Measurements from ENCODE around the gene FLVCR2.

The FLVCR2 gene

DNA sequence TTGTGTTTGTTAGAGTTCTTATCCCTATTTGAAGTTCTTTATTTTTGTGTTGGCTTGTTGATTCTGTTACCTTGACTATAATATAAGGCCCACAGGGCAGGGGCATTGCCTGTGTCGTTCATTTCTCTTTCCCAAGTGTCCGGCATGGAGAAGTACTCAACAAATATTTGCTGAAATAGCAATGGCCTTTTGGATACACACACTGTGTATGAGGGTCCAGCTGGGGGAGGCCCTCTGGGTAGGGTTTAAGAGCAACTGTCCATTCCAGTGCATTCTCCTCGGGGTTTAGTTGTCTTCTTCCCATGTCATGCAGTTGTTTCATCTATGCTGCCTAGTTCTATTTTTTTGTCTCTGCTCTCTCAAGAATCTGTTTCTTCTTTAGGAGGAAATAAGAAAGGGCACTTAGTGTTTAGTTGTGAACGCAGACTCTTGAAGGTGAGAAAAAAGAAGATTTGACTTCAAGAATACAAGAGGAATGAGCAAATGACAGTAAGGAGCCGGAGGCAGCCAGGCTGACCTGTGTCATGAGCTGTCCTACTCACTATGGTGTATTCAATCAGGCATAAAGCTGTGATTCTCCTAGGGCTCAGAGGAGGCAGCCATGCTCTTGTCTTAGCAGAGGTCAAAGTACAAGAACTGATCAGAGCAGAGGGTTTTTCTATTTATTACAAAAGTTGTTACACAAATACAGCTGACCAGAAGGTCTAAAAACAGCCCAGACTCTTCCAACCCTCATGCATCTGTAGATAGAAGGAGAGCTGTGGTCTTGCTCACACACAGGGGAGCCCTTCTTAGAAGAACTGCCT, 72.0 kb downstream of the FLVCR2 start:
- no peak overlapping the region for H3K4me3 ChIP-seq (ENCODE audit: low read length)
- H3K36me3 ChIP-seq (ENCODE audit: insufficient read depth, low read length), result peaks cover 53% of the 10 kb centered on the region
- H3K27me3 ChIP-seq (ENCODE audit: insufficient read depth, low read length), result no peaks in the 10 kb centered on the region
- no peaks in the 10 kb centered on the region for H3K9me3 ChIP-seq (ENCODE audit: low read length)
- H2AFZ ChIP-seq (ENCODE audit: low read depth, low read length), result no peak overlapping the region
- H3K4me1 ChIP-seq (ENCODE audit: insufficient read depth, low read length), result peaks cover 5% of the 10 kb centered on the region

DNA sequence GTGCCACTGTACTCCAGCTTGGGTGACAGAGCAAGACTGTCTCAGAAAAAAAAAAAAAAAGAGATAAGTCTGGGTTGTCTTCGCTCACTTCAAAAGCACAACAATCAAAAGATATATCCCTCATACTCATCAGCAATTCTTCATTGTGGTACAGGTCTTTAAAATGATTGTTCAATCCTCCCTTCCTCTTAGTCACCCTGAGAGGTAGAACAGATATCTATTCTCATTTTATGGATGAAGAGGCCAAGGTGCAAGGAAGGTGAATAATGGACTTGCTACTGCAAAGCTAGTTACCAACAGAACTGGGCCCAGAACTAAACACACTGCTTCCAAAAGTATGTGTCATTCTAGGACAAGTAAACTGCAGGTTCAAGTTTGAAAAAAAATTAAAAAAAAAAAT, 75.1 kb downstream of the FLVCR2 start:
- no peaks in the 10 kb centered on the region for H3K9me3 ChIP-seq (ENCODE audit: low read length)
- no peak overlapping the region for H3K4me3 ChIP-seq (ENCODE audit: low read length)
- peaks cover 2% of the 10 kb centered on the region for H3K4me1 ChIP-seq (ENCODE audit: insufficient read depth, low read length)
- H3K36me3 ChIP-seq (ENCODE audit: insufficient read depth, low read length), result peaks cover 59% of the 10 kb centered on the region
- H2AFZ ChIP-seq (ENCODE audit: low read depth, low read length), result no peak overlapping the region
- H3K27me3 ChIP-seq (ENCODE audit: insufficient read depth, low read length), result no peaks in the 10 kb centered on the region

GRCh38 chr14:75654127-75654732, 75.8 kb downstream of the FLVCR2 start:
- H3K36me3 ChIP-seq (ENCODE audit: insufficient read depth, low read length), result peaks cover 60% of the 10 kb centered on the region
- H2AFZ ChIP-seq (ENCODE audit: low read depth, low read length), result no peak overlapping the region
- no peak overlapping the region for H3K4me3 ChIP-seq (ENCODE audit: low read length)
- no peaks in the 10 kb centered on the region for H3K4me1 ChIP-seq (ENCODE audit: insufficient read depth, low read length)
- no peaks in the 10 kb centered on the region for H3K9me3 ChIP-seq (ENCODE audit: low read length)
- H3K27me3 ChIP-seq (ENCODE audit: insufficient read depth, low read length), result no peaks in the 10 kb centered on the region

DNA sequence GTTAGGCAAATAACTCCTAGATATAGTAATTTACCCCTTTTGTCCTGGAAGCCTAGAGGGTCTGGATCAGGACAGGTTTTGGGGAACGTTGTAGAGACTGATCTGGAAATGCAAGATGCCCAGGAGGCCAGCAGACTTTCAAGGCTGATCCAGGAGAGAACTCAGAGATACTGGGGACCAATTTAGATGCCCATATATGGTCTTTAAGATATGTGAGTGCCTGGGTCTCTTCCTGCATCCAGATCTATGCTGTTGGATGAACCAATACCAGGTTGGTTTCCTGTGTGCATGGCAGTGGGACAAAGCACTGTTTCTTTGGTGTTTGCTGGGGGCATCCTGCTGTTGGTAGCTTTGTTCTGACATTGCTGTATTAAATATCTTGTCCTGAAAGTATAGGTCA, 76.8 kb downstream of the FLVCR2 start:
- Histone ChIP-seq H3K4me3 (ENCODE audit: low read length) (no peak overlapping the region), H3K27me3 (ENCODE audit: insufficient read depth, low read length) (no peaks in the 10 kb centered on the region), H3K9me3 (ENCODE audit: low read length) (no peaks in the 10 kb centered on the region), H3K36me3 (ENCODE audit: insufficient read depth, low read length) (peaks cover 50% of the 10 kb centered on the region), H2AFZ (ENCODE audit: low read depth, low read length) (no peak overlapping the region), H3K4me1 (ENCODE audit: insufficient read depth, low read length) (peaks cover 9% of the 10 kb centered on the region)

DNA sequence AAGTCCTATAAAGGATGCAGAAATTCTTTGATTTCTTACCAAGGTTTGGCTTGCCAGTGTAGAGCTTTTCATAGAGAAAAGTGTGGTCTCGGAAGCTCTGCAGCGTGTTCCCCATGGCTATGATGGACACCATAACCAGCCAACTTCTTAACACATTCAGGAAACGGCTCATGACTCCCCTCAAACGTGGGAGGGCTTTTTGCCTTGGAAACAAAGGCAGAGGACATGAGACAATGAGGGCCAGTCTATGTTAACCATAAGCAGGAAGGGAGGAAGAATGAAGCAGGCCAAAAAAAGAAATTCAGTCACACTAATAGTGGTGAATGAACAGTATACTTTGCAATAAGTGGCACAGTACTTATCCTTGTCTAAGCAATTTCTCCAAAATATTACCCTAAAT, 78.9 kb downstream of the FLVCR2 start:
- Histone ChIP-seq H3K36me3 (ENCODE audit: insufficient read depth, low read length) (peaks cover 29% of the 10 kb centered on the region), H3K4me1 (ENCODE audit: insufficient read depth, low read length) (peaks cover 12% of the 10 kb centered on the region), H2AFZ (ENCODE audit: low read depth, low read length) (no peak overlapping the region), H3K9me3 (ENCODE audit: low read length) (no peaks in the 10 kb centered on the region), H3K4me3 (ENCODE audit: low read length) (no peak overlapping the region), H3K27me3 (ENCODE audit: insufficient read depth, low read length) (no peaks in the 10 kb centered on the region)

GRCh38 chr14:75658957-75659356, 80.5 kb downstream of the FLVCR2 start:
- peaks cover 15% of the 10 kb centered on the region for H3K4me1 ChIP-seq (ENCODE audit: insufficient read depth, low read length)
- no peaks in the 10 kb centered on the region for H3K9me3 ChIP-seq (ENCODE audit: low read length)
- H2AFZ ChIP-seq (ENCODE audit: low read depth, low read length), result no peak overlapping the region
- H3K4me3 ChIP-seq (ENCODE audit: low read length), result no peak overlapping the region
- no peaks in the 10 kb centered on the region for H3K27me3 ChIP-seq (ENCODE audit: insufficient read depth, low read length)
- peaks cover 33% of the 10 kb centered on the region for H3K36me3 ChIP-seq (ENCODE audit: insufficient read depth, low read length)

DNA sequence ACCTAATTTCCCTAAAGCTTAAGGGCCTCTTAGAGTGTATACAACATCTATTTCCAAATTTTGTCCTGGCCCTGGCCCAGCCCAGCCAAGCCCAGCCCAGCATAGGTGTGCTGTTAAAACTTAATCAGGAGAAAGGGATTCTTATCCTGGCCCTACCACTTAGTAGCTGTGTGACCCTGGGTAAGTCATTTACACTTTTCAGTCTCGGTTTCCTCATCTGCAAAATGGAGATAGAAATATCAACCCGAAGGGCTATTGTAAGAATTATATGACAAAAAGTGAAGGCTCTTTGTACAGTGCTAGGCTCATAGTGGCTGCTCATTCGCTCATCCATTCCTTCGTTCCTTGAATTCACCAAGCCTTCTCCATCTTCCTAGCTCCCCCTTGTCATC, 81.8 kb downstream of the FLVCR2 start:
- Histone ChIP-seq H3K4me1 (ENCODE audit: insufficient read depth, low read length) (peaks cover 15% of the 10 kb centered on the region), H3K36me3 (ENCODE audit: insufficient read depth, low read length) (peaks cover 35% of the 10 kb centered on the region), H3K27me3 (ENCODE audit: insufficient read depth, low read length) (no peaks in the 10 kb centered on the region), H3K4me3 (ENCODE audit: low read length) (peak overlapping the region; percentile 93), H2AFZ (ENCODE audit: low read depth, low read length) (peak overlapping the region; percentile 94), H3K9me3 (ENCODE audit: low read length) (no peaks in the 10 kb centered on the region)

GRCh38 chr14:75660630-75661498, 82.4 kb downstream of the FLVCR2 start, which contains the start of the genes ERG28 and TTLL5:
ERG28 (minus strand) TSS chr14:75660876; CDS start chr14:75657502, 3,374 bp downstream.
TTLL5 (plus strand) TSS chr14:75661246; CDS start chr14:75663150, 1,904 bp downstream.
- H3K4me3 ChIP-seq (ENCODE audit: low read length), result peak within 1 kb of the TSS; percentile 93
- peaks cover 15% of the 10 kb centered on the region for H3K4me1 ChIP-seq (ENCODE audit: insufficient read depth, low read length)
- peaks cover 34% of the 10 kb centered on the region for H3K36me3 ChIP-seq (ENCODE audit: insufficient read depth, low read length)
- H2AFZ ChIP-seq (ENCODE audit: low read depth, low read length), result peak within 1 kb of the TSS; percentile 94
- no peaks in the 10 kb centered on the region for H3K9me3 ChIP-seq (ENCODE audit: low read length)
- H3K27me3 ChIP-seq (ENCODE audit: insufficient read depth, low read length), result no peaks in the 10 kb centered on the region

GRCh38 chr14:75661499-75661814, 83.0 kb downstream of the FLVCR2 start:
- H3K27me3 ChIP-seq (ENCODE audit: insufficient read depth, low read length), result no peaks in the 10 kb centered on the region
- peak overlapping the region; percentile 93 for H3K4me3 ChIP-seq (ENCODE audit: low read length)
- H3K4me1 ChIP-seq (ENCODE audit: insufficient read depth, low read length), result peaks cover 15% of the 10 kb centered on the region
- H2AFZ ChIP-seq (ENCODE audit: low read depth, low read length), result peak overlapping the region; percentile 94
- no peaks in the 10 kb centered on the region for H3K9me3 ChIP-seq (ENCODE audit: low read length)
- peaks cover 30% of the 10 kb centered on the region for H3K36me3 ChIP-seq (ENCODE audit: insufficient read depth, low read length)

GRCh38 chr14:75662966-75663365, 84.5 kb downstream of the FLVCR2 start:
- no peaks in the 10 kb centered on the region for H3K27me3 ChIP-seq (ENCODE audit: insufficient read depth, low read length)
- H3K36me3 ChIP-seq (ENCODE audit: insufficient read depth, low read length), result peaks cover 24% of the 10 kb centered on the region
- no peaks in the 10 kb centered on the region for H3K9me3 ChIP-seq (ENCODE audit: low read length)
- H3K4me1 ChIP-seq (ENCODE audit: insufficient read depth, low read length), result peaks cover 15% of the 10 kb centered on the region
- H2AFZ ChIP-seq (ENCODE audit: low read depth, low read length), result no peak overlapping the region
- H3K4me3 ChIP-seq (ENCODE audit: low read length), result no peak overlapping the region

GRCh38 chr14:75667099-75667765, 88.8 kb downstream of the FLVCR2 start:
- Histone ChIP-seq H3K27me3 (ENCODE audit: insufficient read depth, low read length) (no peaks in the 10 kb centered on the region), H3K36me3 (ENCODE audit: insufficient read depth, low read length) (peaks cover 46% of the 10 kb centered on the region), H2AFZ (ENCODE audit: low read depth, low read length) (no peak overlapping the region), H3K4me3 (ENCODE audit: low read length) (no peak overlapping the region), H3K9me3 (ENCODE audit: low read length) (peaks cover 5% of the 10 kb centered on the region), H3K4me1 (ENCODE audit: insufficient read depth, low read length) (peaks cover 3% of the 10 kb centered on the region)

DNA sequence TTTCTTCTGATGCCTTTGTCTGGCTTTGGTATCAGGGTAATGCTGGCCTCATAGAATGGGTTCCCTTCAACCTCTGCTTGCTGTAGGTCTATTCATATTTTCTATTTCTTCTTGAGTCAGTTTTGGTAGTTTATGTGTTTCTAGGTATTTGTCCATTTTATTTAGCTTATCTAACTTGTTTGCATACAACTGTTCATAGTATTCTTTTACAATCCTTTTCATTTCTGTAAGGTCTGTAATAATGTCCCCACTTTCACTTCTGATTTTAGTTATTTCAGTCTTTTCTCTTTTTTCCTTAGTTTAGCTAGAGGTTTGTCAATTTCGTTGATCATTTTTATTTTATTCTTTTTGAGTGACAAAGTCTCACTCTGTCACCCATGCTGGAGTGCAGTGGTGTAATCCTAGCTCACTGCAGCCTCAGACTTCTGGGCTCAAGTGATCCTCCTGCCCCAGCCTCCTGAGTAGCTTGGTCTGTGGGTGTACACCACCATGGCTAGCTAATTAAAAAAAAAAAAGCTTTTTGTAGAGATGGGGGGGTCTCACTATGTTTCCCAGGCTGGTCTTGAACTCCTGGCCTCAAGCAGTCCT, 94.3 kb downstream of the FLVCR2 start:
- Histone ChIP-seq H3K4me1 (ENCODE audit: insufficient read depth, low read length) (no peaks in the 10 kb centered on the region), H3K36me3 (ENCODE audit: insufficient read depth, low read length) (peaks cover 27% of the 10 kb centered on the region), H2AFZ (ENCODE audit: low read depth, low read length) (no peak overlapping the region), H3K4me3 (ENCODE audit: low read length) (no peak overlapping the region), H3K27me3 (ENCODE audit: insufficient read depth, low read length) (no peaks in the 10 kb centered on the region), H3K9me3 (ENCODE audit: low read length) (peaks cover 7% of the 10 kb centered on the region)
